Esophagus squamous epithelium (tissue), 4 donors: Measurements from ENCODE around the gene LRRC74A.

Experiments
- CTCF ChIP-seq, 6 experiments: fragments of 450-650 bp in 4 of 6; fragments of 200-600 bp in 2 of 6; sonication (generic) in 2 of 6; IDR thresholded peaks; one replicate each; pipeline ENCODE4 v1.5.1; 2016 to 2019; ENCODE audit warnings: antibody characterized with exemption in 6 of 6, mild to moderate bottlenecking in 4 of 6, moderate library complexity in 4 of 6
- POLR2A ChIP-seq, 4 donors: fragments of 450-650 bp; IDR thresholded peaks; one replicate each; pipeline ENCODE4 v1.6.1; 2017; ENCODE audit warnings: antibody characterized with exemption in 4 of 4, mild to moderate bottlenecking in 4 of 4, moderate library complexity in 3 of 4

GRCh38 chr14:76916040-76916715 is 90.0 kb downstream of the LRRC74A start:
- TF ChIP-seq CTCF (IDR thresholded peaks at IDR 0.05) (no peak), POLR2A (IDR thresholded peaks at IDR 0.05) (no peak)
